NB4 (cell line): ENCODE results near the gene RAG1.

Experiments
- CTCF ChIP-seq: IDR thresholded peaks from one replicate; pipeline ENCODE4 v1.5.1; 2012; ENCODE audit warnings: low read depth, low read length
- MAX ChIP-seq: IDR thresholded peaks from 2 replicates; pipeline ENCODE4 v1.6.1; 2011; ENCODE audit warnings: low read depth, low read length
- MYC ChIP-seq: IDR thresholded peaks from 2 replicates; pipeline ENCODE4 v1.6.1; 2011; ENCODE audit warnings: low read depth, low read length
- POLR2A ChIP-seq: IDR thresholded peaks from 2 replicates; pipeline ENCODE4 v1.6.1; 2011; ENCODE audit warnings: mild to moderate bottlenecking; ENCODE audit not compliant: insufficient read length; ENCODE audit errors: extremely low read depth

- TF ChIP-seq CTCF (no peak), POLR2A (no peak), MAX (no peak), MYC (no peak)
Measured at GRCh38 chr11:36530840-36531239, 37.0 kb upstream of the RAG1 start.
